ENCODE measurements around the gene HDGF. TPM values are rescaled to one million over a fixed set of nuclear protein-coding genes. Genes with fewer than 3 reads are reported as not detected.
"Not testable (repeated sequence)": the region's sequence is repeated elsewhere in the genome, so short reads cannot be mapped to it uniquely, and the experiment has no call there.

HDGF gene
- total RNA-seq, 1 donor from 2014 or later: 246 TPM

DNA sequence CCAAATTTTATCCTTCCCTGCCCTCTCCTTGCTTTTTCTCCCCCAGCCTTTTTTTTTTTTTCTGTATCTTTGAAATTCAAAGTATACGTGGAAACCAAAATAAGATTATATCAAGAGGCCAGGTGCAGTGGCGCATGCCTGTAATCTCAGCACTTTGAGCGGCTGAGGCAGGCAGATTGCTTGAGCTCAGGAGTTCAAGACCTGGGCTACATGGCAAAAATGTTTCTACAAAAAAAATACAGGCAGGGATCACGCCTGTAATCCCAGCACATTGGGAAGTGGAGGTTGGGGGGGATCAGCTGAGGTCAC, 9.3 kb upstream of the HDGF start:
- Mint-ChIP-seq H3K27ac (no peak overlapping the region), H3K36me3 (no peaks in the 10 kb centered on the region), H3K9me3 (no peaks in the 10 kb centered on the region), H3K4me1 (peaks cover 20% of the 10 kb centered on the region), H3K27me3 (ENCODE audit: insufficient read depth, low read depth) (peaks cover 2% of the 10 kb centered on the region), H3K4me3 (no peak overlapping the region)
- Histone ChIP-seq H3F3A (ENCODE audit: low read depth) (peaks cover 14% of the 10 kb centered on the region), H4K20me1 (ENCODE audit: low read depth) (no peaks in the 10 kb centered on the region), H3K36me3 (no peaks in the 10 kb centered on the region), H3K4me2 (peak overlapping the region; percentile 45), H3K9ac (no peak overlapping the region), H3K27me3 (no peaks in the 10 kb centered on the region), H3K9me3 (ENCODE audit: low read depth) (no peaks in the 10 kb centered on the region), H3K4me3 (no peak overlapping the region), H3K79me2 (ENCODE audit: low read depth) (peaks cover 13% of the 10 kb centered on the region), H3K27ac (no peak overlapping the region), H2AFZ (replicated peaks) (no peak overlapping the region), H3K4me1 (peaks cover 10% of the 10 kb centered on the region)
- TF ChIP-seq EZH2 (IDR thresholded peaks at IDR 0.05): no peak
- TF ChIP-seq, protein P1, sequence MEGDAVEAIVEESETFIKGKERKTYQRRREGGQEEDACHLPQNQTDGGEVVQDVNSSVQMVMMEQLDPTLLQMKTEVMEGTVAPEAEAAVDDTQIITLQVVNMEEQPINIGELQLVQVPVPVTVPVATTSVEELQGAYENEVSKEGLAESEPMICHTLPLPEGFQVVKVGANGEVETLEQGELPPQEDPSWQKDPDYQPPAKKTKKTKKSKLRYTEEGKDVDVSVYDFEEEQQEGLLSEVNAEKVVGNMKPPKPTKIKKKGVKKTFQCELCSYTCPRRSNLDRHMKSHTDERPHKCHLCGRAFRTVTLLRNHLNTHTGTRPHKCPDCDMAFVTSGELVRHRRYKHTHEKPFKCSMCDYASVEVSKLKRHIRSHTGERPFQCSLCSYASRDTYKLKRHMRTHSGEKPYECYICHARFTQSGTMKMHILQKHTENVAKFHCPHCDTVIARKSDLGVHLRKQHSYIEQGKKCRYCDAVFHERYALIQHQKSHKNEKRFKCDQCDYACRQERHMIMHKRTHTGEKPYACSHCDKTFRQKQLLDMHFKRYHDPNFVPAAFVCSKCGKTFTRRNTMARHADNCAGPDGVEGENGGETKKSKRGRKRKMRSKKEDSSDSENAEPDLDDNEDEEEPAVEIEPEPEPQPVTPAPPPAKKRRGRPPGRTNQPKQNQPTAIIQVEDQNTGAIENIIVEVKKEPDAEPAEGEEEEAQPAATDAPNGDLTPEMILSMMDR (IDR thresholded peaks at IDR 0.05): no peak
- TF ChIP-seq EZH2phosphoT487 (IDR thresholded peaks at IDR 0.05): no peak
- DNase-seq (ENCODE audit: low spot score): no peak

DNA sequence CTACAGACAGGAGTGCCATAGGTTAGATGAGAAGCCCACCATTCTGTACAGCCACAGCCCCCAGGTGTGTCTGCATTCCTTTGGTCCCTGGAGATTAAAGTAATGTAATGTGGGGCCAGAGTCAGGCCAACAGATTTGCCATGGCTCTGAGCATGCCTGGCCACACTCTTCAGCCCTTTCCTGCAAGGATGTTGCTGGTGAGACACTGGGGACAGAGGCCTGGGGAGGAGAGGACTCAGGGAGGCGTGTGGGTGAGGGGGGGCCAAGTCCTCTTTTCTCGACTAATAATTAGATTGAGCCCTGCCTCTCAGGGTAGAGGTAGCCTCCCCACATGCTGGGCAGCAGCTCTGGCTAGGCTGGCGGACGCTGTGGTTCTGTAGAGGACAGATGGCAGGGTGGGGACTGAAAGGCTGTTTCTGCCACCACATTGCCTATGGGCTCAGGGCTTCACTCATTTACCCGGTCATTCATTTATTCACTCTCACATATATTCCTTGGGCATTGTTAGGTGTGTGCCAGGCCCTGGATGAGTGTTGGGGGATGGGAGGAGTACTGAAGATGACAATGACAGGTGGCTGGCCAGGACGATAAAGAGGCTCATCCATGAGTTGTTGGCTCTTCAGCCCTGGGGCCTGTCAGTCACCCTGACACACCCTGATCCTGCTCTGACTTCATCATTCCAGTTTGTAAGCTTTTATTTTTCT, 8.8 kb upstream of the HDGF start:
- H3K4me1 ChIP-seq: peaks cover 10% of the 10 kb centered on the region
- H3K36me3 Mint-ChIP-seq: no peaks in the 10 kb centered on the region
- no peak overlapping the region for H3K27ac Mint-ChIP-seq
- H4K20me1 ChIP-seq (ENCODE audit: low read depth): no peaks in the 10 kb centered on the region
- H3K79me2 ChIP-seq (ENCODE audit: low read depth): peaks cover 17% of the 10 kb centered on the region
- peaks cover 14% of the 10 kb centered on the region for H3F3A ChIP-seq (ENCODE audit: low read depth)
- peaks cover 20% of the 10 kb centered on the region for H3K4me1 Mint-ChIP-seq
- H3K4me2 ChIP-seq: peak overlapping the region; percentile 45
- peak; percentile 19 for DNase-seq (ENCODE audit: low spot score)
- H3K27me3 Mint-ChIP-seq (ENCODE audit: insufficient read depth, low read depth): peaks cover 2% of the 10 kb centered on the region
- H3K9me3 ChIP-seq (ENCODE audit: low read depth): no peaks in the 10 kb centered on the region
- no peak overlapping the region for H2AFZ ChIP-seq (replicated peaks)
- TF ChIP-seq EZH2phosphoT487 (IDR thresholded peaks at IDR 0.05) (no peak), EZH2 (IDR thresholded peaks at IDR 0.05) (no peak)
- H3K9ac ChIP-seq: no peak overlapping the region
- H3K27ac ChIP-seq: no peak overlapping the region
- H3K27me3 ChIP-seq: no peaks in the 10 kb centered on the region
- H3K36me3 ChIP-seq: no peaks in the 10 kb centered on the region
- peak overlapping the region; percentile 3 for H3K4me3 Mint-ChIP-seq
- H3K4me3 ChIP-seq: no peak overlapping the region
- H3K9me3 Mint-ChIP-seq: no peaks in the 10 kb centered on the region

DNA sequence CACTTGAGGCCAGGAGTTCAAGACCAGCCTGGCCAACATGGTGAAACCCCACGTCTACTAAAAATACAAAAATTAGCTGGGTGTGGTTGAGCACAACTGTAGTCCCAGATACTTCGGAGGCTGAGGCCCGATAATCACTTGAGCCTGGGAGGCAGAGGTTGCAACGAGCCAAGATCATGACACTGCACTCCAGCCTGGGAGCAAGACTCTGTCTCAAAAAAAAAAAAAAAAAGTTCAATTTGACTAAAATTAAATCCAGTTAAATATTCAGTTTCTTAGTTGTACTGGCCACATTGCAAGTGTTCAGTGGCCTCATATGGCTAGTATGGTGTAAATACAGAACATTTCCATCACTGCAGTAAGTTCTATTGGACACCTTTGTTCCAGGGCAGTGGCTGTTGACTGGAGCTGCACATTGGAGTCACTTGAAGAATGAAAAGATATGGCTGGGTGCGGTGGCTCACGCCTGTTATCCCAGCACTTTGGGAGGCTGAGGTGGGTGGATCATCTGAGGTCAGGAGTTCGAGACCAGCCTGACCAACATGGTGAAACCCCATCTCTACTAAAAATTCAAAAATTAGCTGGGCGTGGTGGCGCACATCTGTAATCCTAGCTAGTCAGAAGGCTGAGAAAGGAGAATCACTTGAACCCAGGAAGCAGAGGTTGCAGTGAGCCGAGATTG, 6.2 kb upstream of the HDGF start:
- not testable (repeated sequence) for H3K9me3 ChIP-seq (ENCODE audit: low read depth); H3K27ac ChIP-seq; DNase-seq (ENCODE audit: low spot score); H3K27me3 Mint-ChIP-seq (ENCODE audit: insufficient read depth, low read depth); H3K9ac ChIP-seq; H3K36me3 ChIP-seq; H2AFZ ChIP-seq (replicated peaks); H3K9me3 Mint-ChIP-seq; H3K27me3 ChIP-seq; H3K27ac Mint-ChIP-seq; H3K4me3 ChIP-seq; H4K20me1 ChIP-seq (ENCODE audit: low read depth); H3K36me3 Mint-ChIP-seq; H3K4me2 ChIP-seq
- Mint-ChIP-seq H3K4me1 (peaks cover 30% of the 10 kb centered on the region), H3K4me3 (peak overlapping the region; percentile 10)
- Histone ChIP-seq H3F3A (ENCODE audit: low read depth) (peaks cover 20% of the 10 kb centered on the region), H3K79me2 (ENCODE audit: low read depth) (peaks cover 33% of the 10 kb centered on the region), H3K4me1 (peaks cover 10% of the 10 kb centered on the region)

DNA sequence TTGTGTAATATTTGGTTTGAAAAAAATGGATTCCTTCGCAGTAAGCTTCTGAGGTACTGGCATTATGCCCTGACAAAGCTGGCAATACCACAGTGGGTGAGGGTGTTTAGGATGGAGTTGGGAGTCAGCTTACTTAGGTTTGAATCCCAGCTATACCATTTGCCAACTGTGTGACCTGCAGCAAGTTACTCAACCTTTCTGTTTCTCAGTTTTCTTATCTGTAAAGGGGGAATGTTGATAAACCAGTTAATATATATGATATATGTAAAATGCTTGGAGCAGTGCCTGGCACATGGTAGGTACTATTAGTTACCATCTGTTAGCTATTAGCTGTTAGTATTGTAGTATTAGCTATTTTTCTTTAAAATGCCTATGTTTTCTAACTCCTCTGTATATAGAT, 4.9 kb upstream of the HDGF start:
- TF ChIP-seq, protein P1 (IDR thresholded peaks at IDR 0.05): no peak
- no peak for TF ChIP-seq EZH2 (IDR thresholded peaks at IDR 0.05)
- TF ChIP-seq EZH2phosphoT487 (IDR thresholded peaks at IDR 0.05): no peak
- H3K4me3 Mint-ChIP-seq: no peak overlapping the region
- DNase-seq (ENCODE audit: low spot score): no peak
- peaks cover 2% of the 10 kb centered on the region for H3K27me3 Mint-ChIP-seq (ENCODE audit: insufficient read depth, low read depth)
- Histone ChIP-seq H3K4me1 (peaks cover 10% of the 10 kb centered on the region), H3K27me3 (no peaks in the 10 kb centered on the region), H3K9ac (no peak overlapping the region), H3K79me2 (ENCODE audit: low read depth) (peaks cover 43% of the 10 kb centered on the region), H3K9me3 (ENCODE audit: low read depth) (no peaks in the 10 kb centered on the region), H3K36me3 (no peaks in the 10 kb centered on the region), H4K20me1 (ENCODE audit: low read depth) (peaks cover 5% of the 10 kb centered on the region), H3K27ac (no peak overlapping the region), H2AFZ (replicated peaks) (no peak overlapping the region), H3K4me3 (no peak overlapping the region), H3K4me2 (no peak overlapping the region), H3F3A (ENCODE audit: low read depth) (peaks cover 29% of the 10 kb centered on the region)
- H3K4me1 Mint-ChIP-seq: peaks cover 34% of the 10 kb centered on the region
- H3K27ac Mint-ChIP-seq: no peak overlapping the region
- no peaks in the 10 kb centered on the region for H3K36me3 Mint-ChIP-seq
- no peaks in the 10 kb centered on the region for H3K9me3 Mint-ChIP-seq
